ENCODE results near the gene KCNJ3. TPM values are rescaled to one million over a fixed set of nuclear protein-coding genes. Genes with fewer than 3 reads are reported as not detected.

KCNJ3 gene
- total RNA-seq, result not detected in 2 replicates

GRCh38 chr2:154698296-154698720 is at the start of gene KCNJ3:
Gene KCNJ3 (plus strand): TSS chr2:154698695. CDS start chr2:154698776, 81 bp downstream.

